Hepatocyte (in vitro differentiated cells): ENCODE results near the gene KCND3. TPM values are rescaled to one million over a fixed set of nuclear protein-coding genes. Genes with fewer than 3 reads are reported as not detected.

Experiments
- DNase-seq: peaks from one replicate; pipeline ENCODE4 v3.0.0-alpha.2; 2016; ENCODE audit warnings: low spot score
- H2AFZ ChIP-seq: fragments of 200-600 bp; sonication (generic); 2 replicates; pipeline ENCODE4 v1.6.0; 2016; ENCODE audit warnings: antibody characterized with exemption, mild to moderate bottlenecking
- H3K27ac ChIP-seq: fragments of 200-600 bp; sonication (generic); 2 replicates; pipeline ENCODE4 v1.5.1; 2016; ENCODE audit warnings: mild to moderate bottlenecking
- H3K27me3 ChIP-seq: fragments of 200-600 bp; sonication (generic); 2 replicates; pipeline ENCODE4 v1.6.1; 2016
- H3K36me3 ChIP-seq: fragments of 200-600 bp; sonication (generic); replicated peaks from 2 replicates; pipeline ENCODE4 v1.5.1; 2016; ENCODE audit warnings: low read depth; ENCODE audit not compliant: insufficient read depth
- H3K4me1 ChIP-seq: fragments of 200-600 bp; sonication (generic); 2 replicates; pipeline ENCODE4 v1.5.1; 2016; ENCODE audit warnings: mild to moderate bottlenecking, moderate library complexity; ENCODE audit not compliant: insufficient read depth
- H3K4me2 ChIP-seq: fragments of 200-600 bp; sonication (generic); 2 replicates; pipeline ENCODE4 v1.6.0; 2016
- H3K4me3 ChIP-seq: fragments of 200-600 bp; sonication (generic); 2 replicates; pipeline ENCODE4 v1.5.1; 2016; ENCODE audit warnings: mild to moderate bottlenecking
- H3K79me2 ChIP-seq: fragments of 200-600 bp; sonication (generic); 2 replicates; pipeline ENCODE4 v1.6.0; 2017; ENCODE audit warnings: mild to moderate bottlenecking
- H3K9me2 ChIP-seq: fragments of 200-600 bp; sonication (generic); replicated peaks from 2 replicates; pipeline ENCODE4 v1.6.0; 2017; ENCODE audit warnings: mild to moderate bottlenecking; ENCODE audit not compliant: insufficient read depth
- H3K9me3 ChIP-seq: fragments of 200-600 bp; sonication (generic); 2 replicates; pipeline ENCODE4 v1.5.1; 2016; ENCODE audit warnings: low read depth, mild to moderate bottlenecking
- H4K20me1 ChIP-seq: fragments of 200-600 bp; sonication (generic); 2 replicates; pipeline ENCODE4 v1.6.0; 2016; ENCODE audit warnings: mild to moderate bottlenecking; ENCODE audit not compliant: insufficient read depth, poor library complexity, severe bottlenecking
- EZH2 ChIP-seq: fragments of 200-600 bp; sonication (generic); IDR thresholded peaks from 2 replicates; pipeline ENCODE4 v1.6.1; 2016; ENCODE audit warnings: antibody characterized with exemption, mild to moderate bottlenecking, borderline replicate concordance
- EZH2phosphoT487 ChIP-seq: fragments of 200-600 bp; sonication (generic); IDR thresholded peaks from one replicate; pipeline ENCODE4 v1.6.1; 2018; ENCODE audit warnings: antibody characterized with exemption, mild to moderate bottlenecking, low read depth, moderate library complexity; ENCODE audit not compliant: unreplicated experiment, severe bottlenecking
- WGBS: methylation state at CpG from one replicate; pipeline ENCODE4 v1.1.6; 2016; ENCODE audit warnings: low lambda C conversion rate; ENCODE audit errors: missing lambda C conversion rate; 5-methylcytosine and 5-hydroxymethylcytosine counted together
- polyA plus RNA-seq: library from polyadenylated mRNA; unstranded; fragments of >200 nt; fragmentation: Nextera tagmentation; extraction: Ambion mirVana; gene quantifications from 2 replicates; pipeline ENCODE4 v1.2.1, GENCODE V29; 2016
- total RNA-seq: library from RNA; depleted of rRNA; stranded (reverse); fragments of >200 nt; gene quantifications from 2 replicates; pipeline ENCODE4 v1.2.3, GENCODE V29; 2014
- TF ChIP-seq, protein P1 (sequence below): fragments of 200-600 bp; sonication (generic); IDR thresholded peaks from 2 replicates; pipeline ENCODE4 v1.5.1; 2016; ENCODE audit warnings: antibody characterized with exemption, mild to moderate bottlenecking; ENCODE audit not compliant: poor library complexity

Gene KCND3
- total and polyA plus RNA-seq, 2 experiments from 2014 or later, result 1.4 to 2.7 TPM

DNA sequence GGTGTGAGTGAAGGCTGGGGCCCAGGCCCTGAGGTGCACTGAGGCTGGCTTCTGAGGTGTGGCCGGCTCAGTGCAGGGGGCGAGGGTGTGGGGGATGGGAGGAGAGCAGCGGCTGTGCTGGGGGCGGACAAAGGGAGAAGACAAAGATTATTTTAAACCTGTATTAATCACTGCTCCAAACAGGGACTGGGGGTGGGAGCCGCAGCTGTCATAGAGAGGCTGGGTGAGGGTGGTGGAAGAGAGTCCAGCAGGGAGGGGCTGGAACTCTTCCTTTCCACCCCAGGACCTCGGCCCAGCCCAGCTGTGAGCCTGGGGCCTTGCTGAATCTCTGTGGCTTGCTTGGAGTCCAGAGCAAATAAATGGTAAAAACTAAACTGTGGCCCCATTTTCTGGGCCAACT is 106.9 kb downstream of the KCND3 start:
- Histone ChIP-seq H3K4me3 (no peak overlapping the region), H3K79me2 (no peaks in the 10 kb centered on the region), H3K36me3 (no peaks in the 10 kb centered on the region), H4K20me1 (no peaks in the 10 kb centered on the region), H3K9me3 (no peaks in the 10 kb centered on the region), H3K4me1 (peaks cover 4% of the 10 kb centered on the region), H2AFZ (no peak overlapping the region), H3K4me2 (no peak overlapping the region), H3K27ac (no peak overlapping the region), H3K9me2 (no peaks in the 10 kb centered on the region), H3K27me3 (peaks cover 3% of the 10 kb centered on the region)
- no peak for DNase-seq
- TF ChIP-seq, protein P1, sequence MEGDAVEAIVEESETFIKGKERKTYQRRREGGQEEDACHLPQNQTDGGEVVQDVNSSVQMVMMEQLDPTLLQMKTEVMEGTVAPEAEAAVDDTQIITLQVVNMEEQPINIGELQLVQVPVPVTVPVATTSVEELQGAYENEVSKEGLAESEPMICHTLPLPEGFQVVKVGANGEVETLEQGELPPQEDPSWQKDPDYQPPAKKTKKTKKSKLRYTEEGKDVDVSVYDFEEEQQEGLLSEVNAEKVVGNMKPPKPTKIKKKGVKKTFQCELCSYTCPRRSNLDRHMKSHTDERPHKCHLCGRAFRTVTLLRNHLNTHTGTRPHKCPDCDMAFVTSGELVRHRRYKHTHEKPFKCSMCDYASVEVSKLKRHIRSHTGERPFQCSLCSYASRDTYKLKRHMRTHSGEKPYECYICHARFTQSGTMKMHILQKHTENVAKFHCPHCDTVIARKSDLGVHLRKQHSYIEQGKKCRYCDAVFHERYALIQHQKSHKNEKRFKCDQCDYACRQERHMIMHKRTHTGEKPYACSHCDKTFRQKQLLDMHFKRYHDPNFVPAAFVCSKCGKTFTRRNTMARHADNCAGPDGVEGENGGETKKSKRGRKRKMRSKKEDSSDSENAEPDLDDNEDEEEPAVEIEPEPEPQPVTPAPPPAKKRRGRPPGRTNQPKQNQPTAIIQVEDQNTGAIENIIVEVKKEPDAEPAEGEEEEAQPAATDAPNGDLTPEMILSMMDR, result no peak
- no peak for TF ChIP-seq EZH2
- no peak for TF ChIP-seq EZH2phosphoT487
- 67% methylated on average over 6 of the region's 6 CpGs for WGBS

DNA sequence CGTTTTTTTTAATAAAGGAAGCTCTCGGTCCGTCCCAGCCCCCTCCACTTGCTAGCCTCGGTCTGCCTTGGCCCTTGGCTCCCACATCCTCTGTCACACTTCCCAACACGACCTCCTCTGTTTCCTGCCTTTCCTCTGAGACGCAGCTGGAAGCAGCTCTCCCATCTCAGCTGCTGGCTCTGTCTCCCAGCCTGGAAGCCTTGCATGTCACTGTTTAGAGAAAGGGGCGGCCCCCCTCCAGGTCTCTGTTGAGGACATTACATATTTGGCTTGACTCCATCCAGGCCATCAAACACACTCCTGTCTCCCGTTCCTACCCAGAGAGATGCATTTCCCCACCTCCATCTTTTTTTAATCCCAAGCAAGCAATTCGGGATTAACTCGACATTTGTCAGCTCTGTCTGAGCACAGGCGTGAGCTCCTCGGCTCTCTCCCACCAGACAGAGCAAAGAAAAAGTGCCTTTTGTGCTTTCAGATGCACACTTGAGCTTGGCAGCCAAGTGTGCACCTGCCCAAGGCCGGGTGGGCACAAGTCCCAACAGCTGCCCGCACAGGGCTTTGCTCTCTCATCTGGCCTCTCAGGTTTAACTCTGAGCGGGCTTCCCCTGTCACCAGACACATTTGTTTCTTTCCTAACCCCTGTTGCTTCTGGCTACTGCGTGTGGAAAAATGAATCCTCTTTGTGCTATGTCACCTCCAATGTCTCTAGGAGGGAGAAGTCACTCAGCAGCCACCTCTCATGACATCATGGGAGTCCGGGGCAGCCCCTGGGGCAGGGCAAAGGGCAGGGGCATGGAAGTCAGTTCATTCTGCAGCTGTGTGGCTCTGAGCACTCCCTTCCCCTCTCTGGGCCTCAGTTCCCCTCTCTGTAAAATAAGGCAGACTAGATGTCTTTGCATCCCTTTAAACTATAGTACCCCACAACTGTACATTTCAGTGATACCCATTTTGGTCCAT is 108.3 kb downstream of the KCND3 start:
- Histone ChIP-seq H4K20me1 (no peaks in the 10 kb centered on the region), H3K36me3 (no peaks in the 10 kb centered on the region), H3K4me1 (no peaks in the 10 kb centered on the region), H3K4me2 (no peak overlapping the region), H3K9me2 (no peaks in the 10 kb centered on the region), H3K4me3 (no peak overlapping the region), H3K27ac (no peak overlapping the region), H3K9me3 (no peaks in the 10 kb centered on the region), H3K79me2 (no peaks in the 10 kb centered on the region), H2AFZ (no peak overlapping the region), H3K27me3 (peaks cover 3% of the 10 kb centered on the region)
- WGBS, result 59% methylated on average over 17 of the region's 17 CpGs
- no peak for DNase-seq
- no peak for TF ChIP-seq EZH2
- TF ChIP-seq EZH2phosphoT487, result no peak
- TF ChIP-seq, protein P1, result no peak

DNA sequence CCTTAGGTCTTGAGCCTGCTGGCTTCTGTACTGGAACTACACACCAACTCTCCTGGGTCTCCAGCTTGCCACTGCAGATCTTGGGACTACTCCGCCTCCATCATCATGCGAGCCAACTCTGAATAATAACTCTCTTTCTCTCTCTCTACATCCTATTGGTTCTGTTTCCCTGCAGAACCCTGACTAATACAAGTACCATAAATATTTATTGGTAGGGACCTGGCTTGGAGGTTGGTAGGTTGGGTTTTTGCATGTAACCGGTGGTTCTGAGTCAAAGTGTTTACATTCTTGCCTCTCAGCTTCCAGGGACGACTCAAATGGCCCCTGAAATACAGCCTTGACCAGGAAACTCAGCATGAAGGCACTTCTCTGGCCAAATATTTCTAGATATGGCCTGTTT is 110.4 kb downstream of the KCND3 start:
- no peak for TF ChIP-seq EZH2
- TF ChIP-seq, protein P1, result no peak
- TF ChIP-seq EZH2phosphoT487, result no peak

More for the DNA sequence above, 110.4 kb downstream of the KCND3 start:
- Histone ChIP-seq H3K4me2 (no peak overlapping the region), H3K27ac (no peak overlapping the region), H3K4me1 (no peaks in the 10 kb centered on the region), H3K9me2 (no peaks in the 10 kb centered on the region), H3K9me3 (no peaks in the 10 kb centered on the region), H3K27me3 (peaks cover 13% of the 10 kb centered on the region), H3K4me3 (no peak overlapping the region), H4K20me1 (no peaks in the 10 kb centered on the region), H3K36me3 (no peaks in the 10 kb centered on the region), H3K79me2 (no peaks in the 10 kb centered on the region), H2AFZ (no peak overlapping the region)
- 62% methylated on average over 4 of the region's 4 CpGs for WGBS
- no peak for DNase-seq
